Right atrium auricular region (tissue), 2 donors: ENCODE measurements around the gene KLHL11. TPM values are rescaled to one million over a fixed set of nuclear protein-coding genes. Genes with fewer than 3 reads are reported as not detected.

ENCODE experiments used
- DNase-seq: peaks from one replicate; pipeline ENCODE4 v3.0.0-alpha.2; 2019; ENCODE audit warnings: low spot score
- H3K27ac ChIP-seq, 2 donors: fragments of 200-600 bp; sonication (generic); 1 replicate in 1 of 2; 2 replicates in 1 of 2; pipeline ENCODE4 v1.5.1; 2016 to 2019
- H3K27me3 ChIP-seq, 2 donors: fragments of 200-600 bp; sonication (generic); one replicate each; pipeline versions ENCODE4 v1.5.1 to v1.6.0; 2017 to 2019
- H3K36me3 ChIP-seq: fragments of 200-600 bp; sonication (generic); one replicate; pipeline ENCODE4 v1.5.1; 2016
- H3K4me1 ChIP-seq, 2 donors: fragments of 200-600 bp; sonication (generic); one replicate each; pipeline versions ENCODE4 v1.5.1 to v1.6.0; 2017 to 2019
- H3K4me3 ChIP-seq, 2 donors: fragments of 200-600 bp; sonication (generic); 1 replicate in 1 of 2; 2 replicates in 1 of 2; pipeline ENCODE4 v1.5.1; 2017 to 2019; ENCODE audit warnings: mild to moderate bottlenecking in 1 of 2, moderate library complexity in 1 of 2
- H3K9me3 ChIP-seq, 2 donors: fragments of 200-600 bp; sonication (generic); one replicate each; pipeline ENCODE4 v1.5.1; 2019
- CTCF ChIP-seq, 2 donors: fragments of 200-600 bp; sonication (generic); IDR thresholded peaks; one replicate each; pipeline ENCODE4 v1.5.1; 2019; ENCODE audit warnings: antibody characterized with exemption in 2 of 2
- total RNA-seq, 2 donors: library from RNA; depleted of rRNA; stranded (reverse); fragments of >200 nt; gene quantifications; one replicate each; pipeline ENCODE4 v1.1.0, GENCODE V29; 2016

The KLHL11 gene
- total RNA-seq, 2 donors from 2014 or later: 6.9 to 8.7 TPM

DNA sequence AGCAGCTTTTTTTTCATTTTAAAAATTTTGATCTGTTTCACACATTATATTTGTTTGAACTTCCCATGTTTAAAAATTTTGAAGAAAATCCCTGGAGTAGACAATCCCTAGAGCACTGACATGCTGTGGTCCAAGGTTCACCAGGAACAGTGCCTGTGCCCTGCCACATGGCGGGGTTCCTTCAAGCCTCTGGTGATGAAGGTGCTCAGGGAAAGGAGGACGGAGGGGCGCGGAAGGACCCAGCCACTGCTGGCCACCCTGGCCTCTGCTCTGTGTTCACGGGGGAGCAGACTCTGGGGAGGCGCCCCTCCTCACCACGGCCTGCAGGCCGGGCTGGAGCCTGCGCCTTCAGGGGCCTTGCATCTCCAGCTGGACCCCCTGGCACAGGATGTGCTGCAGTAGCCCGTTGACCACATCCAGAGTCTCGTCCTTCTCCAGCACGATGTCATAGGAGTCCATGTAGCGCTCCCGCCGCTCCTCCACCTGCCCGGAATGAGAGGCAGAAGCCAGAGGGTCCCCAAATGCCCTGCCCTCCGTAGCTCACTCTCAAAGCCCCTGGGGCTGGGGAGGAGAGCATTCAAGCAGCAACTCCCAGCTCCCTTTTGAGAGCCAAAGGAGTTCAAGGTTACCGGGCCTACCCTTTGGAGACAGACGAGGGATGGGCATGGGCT lies 39.9 kb downstream of the KLHL11 start:
- no peak for DNase-seq
- no peaks in the 10 kb centered on the region for H3K4me1 ChIP-seq
- H3K36me3 ChIP-seq: peaks cover 45% of the 10 kb centered on the region
- H3K9me3 ChIP-seq: no peaks in the 10 kb centered on the region
- H3K27me3 ChIP-seq: no peaks in the 10 kb centered on the region
- TF ChIP-seq CTCF (IDR thresholded peaks at IDR 0.05): no peak
- no peak overlapping the region for H3K4me3 ChIP-seq
- H3K27ac ChIP-seq: no peak overlapping the region

- no peak for DNase-seq
- Histone ChIP-seq H3K4me3 (no peak overlapping the region), H3K27ac (no peak overlapping the region), H3K36me3 (peaks cover 33% of the 10 kb centered on the region), H3K9me3 (no peaks in the 10 kb centered on the region), H3K27me3 (no peaks in the 10 kb centered on the region), H3K4me1 (no peaks in the 10 kb centered on the region)
- no peak for TF ChIP-seq CTCF (IDR thresholded peaks at IDR 0.05)
Observed at GRCh38 chr17:41824086-41824485, 41.1 kb downstream of the KLHL11 start.

DNA sequence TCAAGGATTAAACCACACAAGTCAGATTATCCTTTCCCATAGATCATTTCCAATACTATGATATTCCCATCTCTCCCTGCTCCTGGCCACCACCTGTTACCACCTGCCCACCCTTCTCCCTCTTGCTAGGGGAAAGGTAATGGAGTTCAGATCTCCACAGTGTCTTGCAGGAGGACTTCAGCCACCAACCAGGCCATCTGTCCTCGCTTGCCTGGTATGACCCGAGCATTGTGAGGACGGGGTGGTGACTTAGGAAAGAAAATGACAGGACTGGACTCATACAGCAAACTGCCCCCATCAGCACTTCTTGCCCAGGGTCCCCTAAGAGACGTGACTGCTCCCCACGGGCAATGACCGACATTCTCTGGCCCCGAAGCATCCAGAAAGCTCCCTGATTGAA lies 41.6 kb downstream of the KLHL11 start:
- TF ChIP-seq CTCF (IDR thresholded peaks at IDR 0.05): no peak
- DNase-seq: no peak
- no peak overlapping the region for H3K4me3 ChIP-seq
- H3K27me3 ChIP-seq: no peaks in the 10 kb centered on the region
- no peaks in the 10 kb centered on the region for H3K4me1 ChIP-seq
- H3K27ac ChIP-seq: no peak overlapping the region
- peaks cover 31% of the 10 kb centered on the region for H3K36me3 ChIP-seq
- no peaks in the 10 kb centered on the region for H3K9me3 ChIP-seq

DNA sequence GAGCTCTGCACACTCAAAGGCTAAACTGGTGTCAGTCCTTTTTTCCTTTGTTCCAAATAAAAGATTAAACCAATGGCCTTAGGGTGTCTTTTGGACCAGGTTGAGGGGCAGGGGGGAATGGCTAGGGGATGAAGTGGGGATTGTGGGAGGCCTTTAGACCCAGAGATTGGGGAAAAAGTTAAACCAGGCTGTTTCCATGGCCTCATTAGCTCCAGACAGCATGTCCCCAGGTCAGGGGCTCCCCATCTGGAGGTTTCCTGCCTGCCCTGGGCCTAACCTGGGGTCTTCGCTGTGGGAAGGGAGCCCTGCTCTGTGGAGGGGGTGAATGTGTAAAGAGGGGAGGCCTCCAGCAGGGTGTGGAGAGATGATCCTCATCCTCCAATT lies 42.1 kb downstream of the KLHL11 start:
- no peak for DNase-seq
- no peak for TF ChIP-seq CTCF (IDR thresholded peaks at IDR 0.05)
- H3K27me3 ChIP-seq: no peaks in the 10 kb centered on the region
- no peaks in the 10 kb centered on the region for H3K9me3 ChIP-seq
- peaks cover 30% of the 10 kb centered on the region for H3K36me3 ChIP-seq
- H3K4me3 ChIP-seq: no peak overlapping the region
- H3K4me1 ChIP-seq: no peaks in the 10 kb centered on the region
- H3K27ac ChIP-seq: no peak overlapping the region

DNA sequence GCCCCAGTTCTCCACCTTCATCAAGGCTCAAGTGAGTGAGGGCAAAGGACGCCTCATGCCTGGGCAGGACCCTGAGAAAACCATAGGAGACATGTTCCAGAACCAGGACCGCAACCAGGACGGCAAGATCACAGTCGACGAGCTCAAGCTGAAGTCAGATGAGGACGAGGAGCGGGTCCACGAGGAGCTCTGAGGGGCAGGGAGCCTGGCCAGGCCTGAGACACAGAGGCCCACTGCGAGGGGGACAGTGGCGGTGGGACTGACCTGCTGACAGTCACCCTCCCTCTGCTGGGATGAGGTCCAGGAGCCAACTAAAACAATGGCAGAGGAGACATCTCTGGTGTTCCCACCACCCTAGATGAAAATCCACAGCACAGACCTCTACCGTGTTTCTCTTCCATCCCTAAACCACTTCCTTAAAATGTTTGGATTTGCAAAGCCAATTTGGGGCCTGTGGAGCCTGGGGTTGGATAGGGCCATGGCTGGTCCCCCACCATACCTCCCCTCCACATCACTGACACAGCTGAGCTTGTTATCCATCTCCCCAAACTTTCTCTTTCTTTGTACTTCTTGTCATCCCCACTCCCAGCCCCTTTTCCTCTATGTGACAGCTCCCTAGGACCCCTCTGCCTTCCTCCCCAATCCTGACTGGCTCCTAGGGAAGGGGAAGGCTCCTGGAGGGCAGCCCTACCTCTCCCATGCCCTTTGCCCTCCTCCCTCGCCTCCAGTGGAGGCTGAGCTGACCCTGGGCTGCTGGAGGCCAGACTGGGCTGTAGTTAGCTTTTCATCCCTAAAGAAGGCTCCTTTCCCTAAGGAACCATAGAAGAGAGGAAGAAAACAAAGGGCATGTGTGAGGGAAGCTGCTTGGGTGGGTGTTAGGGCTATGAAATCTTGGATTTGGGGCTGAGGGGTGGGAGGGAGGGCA lies 42.7 kb downstream of the KLHL11 start:
- DNase-seq: no peak
- H3K4me3 ChIP-seq: no peak overlapping the region
- no peaks in the 10 kb centered on the region for H3K4me1 ChIP-seq
- H3K27me3 ChIP-seq: no peaks in the 10 kb centered on the region
- peaks cover 23% of the 10 kb centered on the region for H3K36me3 ChIP-seq
- H3K27ac ChIP-seq: no peak overlapping the region
- no peaks in the 10 kb centered on the region for H3K9me3 ChIP-seq
- TF ChIP-seq CTCF (IDR thresholded peaks at IDR 0.05): no peak
